ENCODE results near the gene SMARCA2.

Gene SMARCA2

GRCh38 chr9:2213830-2214468, 198.8 kb downstream of the SMARCA2 start:
- no peak for DNase-seq (ENCODE audit: low spot score)

- DNase-seq (ENCODE audit: low spot score): no peak
Measured at GRCh38 chr9:2214707-2215106, 199.6 kb downstream of the SMARCA2 start.

- DNase-seq (ENCODE audit: low spot score): no peak
Measured at GRCh38 chr9:2215921-2216441, 200.8 kb downstream of the SMARCA2 start.

GRCh38 chr9:2216591-2216990, 201.4 kb downstream of the SMARCA2 start:
- DNase-seq (ENCODE audit: low spot score): no peak

DNA sequence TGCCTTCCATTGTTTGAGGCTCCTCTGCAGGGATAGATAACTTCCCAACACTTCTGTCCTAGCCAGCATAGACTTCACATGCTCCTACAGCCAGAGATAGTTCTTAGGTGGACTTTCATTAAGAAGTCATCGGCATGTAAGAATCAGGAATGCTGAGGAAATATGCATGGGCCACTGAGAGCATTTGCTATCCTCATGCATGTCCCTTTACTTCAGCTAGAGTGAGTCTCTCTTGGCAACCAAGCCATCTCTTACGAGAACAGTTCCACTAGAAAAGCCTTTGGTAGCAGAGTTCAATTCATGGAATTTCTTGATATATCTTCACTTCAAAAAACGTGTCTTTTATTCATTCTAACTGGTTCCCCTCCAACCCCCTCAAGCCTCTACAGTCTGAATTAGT, 202.4 kb downstream of the SMARCA2 start:
- DNase-seq (ENCODE audit: low spot score): no peak

- DNase-seq (ENCODE audit: low spot score): no peak
Measured at GRCh38 chr9:2220036-2220435, 204.9 kb downstream of the SMARCA2 start.

GRCh38 chr9:2227144-2227867, 212.2 kb downstream of the SMARCA2 start:
- DNase-seq (ENCODE audit: low spot score): no peak

DNA sequence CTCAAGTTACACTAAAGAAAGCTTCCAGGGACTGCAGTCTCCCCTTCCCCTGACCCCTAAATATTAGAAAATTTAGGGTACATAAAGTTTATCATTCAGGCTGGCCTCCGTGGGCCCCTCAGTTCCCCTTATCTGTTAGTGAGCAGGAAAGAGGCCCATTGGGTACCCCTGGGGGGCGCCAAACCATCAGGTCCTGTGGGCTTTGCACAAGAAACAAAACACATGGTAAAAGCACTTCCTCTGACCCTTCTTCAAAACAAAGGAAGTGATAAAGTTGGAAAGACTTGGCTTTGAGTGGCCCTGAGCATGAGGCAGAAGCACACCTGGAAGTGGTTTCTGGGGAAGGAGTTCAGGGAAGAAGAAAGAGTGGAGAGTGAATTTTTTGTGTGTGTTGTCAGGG, 213.0 kb downstream of the SMARCA2 start:
- DNase-seq (ENCODE audit: low spot score): peak; percentile 25

- no peak for DNase-seq (ENCODE audit: low spot score)
Measured at GRCh38 chr9:2228641-2229040, 213.5 kb downstream of the SMARCA2 start.

DNA sequence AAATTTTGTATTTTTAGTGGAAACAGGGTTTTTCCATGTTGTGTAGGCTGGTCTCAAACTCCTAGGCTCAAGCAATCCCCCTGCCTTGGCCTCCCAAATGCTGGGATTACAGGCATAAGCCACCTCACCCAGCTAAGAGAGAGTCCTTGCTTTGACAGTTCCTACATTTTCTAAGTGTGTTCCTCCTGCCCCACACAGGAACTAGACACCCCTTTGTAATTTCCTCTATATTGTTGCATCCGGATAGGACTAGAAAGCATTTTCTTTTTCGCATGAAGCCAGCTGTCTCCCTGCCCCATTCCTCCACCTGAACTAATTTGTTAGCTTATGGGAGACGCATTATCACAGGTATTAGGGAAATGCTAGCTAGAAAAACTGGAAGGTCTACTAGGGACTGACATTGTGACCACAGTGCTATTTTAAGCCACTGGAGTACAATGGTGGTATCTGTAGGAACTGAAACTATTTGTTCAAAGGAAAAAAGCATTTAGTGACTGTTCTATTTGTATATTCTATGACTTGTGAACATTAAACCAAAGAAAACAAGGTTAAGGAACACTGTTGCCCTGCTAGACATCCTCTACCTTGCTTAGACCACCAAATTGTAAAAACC, 214.1 kb downstream of the SMARCA2 start:
- peak; percentile 21 for DNase-seq (ENCODE audit: low spot score)

- no peak for DNase-seq (ENCODE audit: low spot score)
Measured at GRCh38 chr9:2230362-2230761, 215.2 kb downstream of the SMARCA2 start.

DNA sequence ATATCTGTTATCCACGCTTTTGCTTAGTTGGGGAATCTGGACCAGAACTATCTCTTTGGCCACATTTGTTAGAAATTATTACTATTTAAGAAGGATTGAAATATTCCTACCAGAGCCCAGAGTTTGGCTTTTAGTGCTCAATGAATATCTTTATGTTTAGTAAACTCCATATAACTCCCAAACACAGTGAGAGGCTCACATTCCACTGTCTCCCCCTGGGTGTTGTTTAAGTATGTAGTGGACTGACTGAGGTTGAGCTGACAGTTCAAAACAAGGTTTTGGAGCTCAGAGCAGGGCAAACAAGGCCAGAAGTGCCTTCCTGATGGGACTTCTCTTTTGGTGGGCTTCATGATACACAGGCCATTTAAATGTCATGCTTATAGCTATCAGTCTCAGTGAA, 216.0 kb downstream of the SMARCA2 start:
- no peak for DNase-seq (ENCODE audit: low spot score)

GRCh38 chr9:2231829-2232228, 216.7 kb downstream of the SMARCA2 start:
- no peak for DNase-seq (ENCODE audit: low spot score)

GRCh38 chr9:2233274-2233673, 218.1 kb downstream of the SMARCA2 start:
- no peak for DNase-seq (ENCODE audit: low spot score)

GRCh38 chr9:2234371-2234893, 219.3 kb downstream of the SMARCA2 start:
- no peak for DNase-seq (ENCODE audit: low spot score)

DNA sequence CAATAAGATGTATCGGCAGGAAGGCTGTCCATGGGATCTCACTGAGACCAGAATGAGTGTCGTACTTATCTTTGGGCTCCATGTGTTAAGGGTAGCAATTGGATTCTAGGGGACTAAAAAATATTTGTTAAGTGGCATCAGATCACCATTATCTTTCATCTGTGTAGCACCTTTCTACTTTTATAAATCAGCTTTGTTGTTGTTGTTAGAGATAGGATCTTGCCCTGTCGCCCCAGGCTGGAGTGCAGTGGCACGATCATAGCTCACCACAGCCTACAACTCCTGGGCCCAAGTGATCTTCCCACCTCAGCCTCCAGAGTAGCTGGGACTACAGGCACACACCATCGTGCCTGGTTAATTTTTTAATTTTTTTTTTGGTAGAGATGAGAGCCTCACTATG, 220.5 kb downstream of the SMARCA2 start:
- DNase-seq (ENCODE audit: low spot score): no peak

GRCh38 chr9:2236850-2237249, 221.7 kb downstream of the SMARCA2 start:
- DNase-seq (ENCODE audit: low spot score): no peak

DNA sequence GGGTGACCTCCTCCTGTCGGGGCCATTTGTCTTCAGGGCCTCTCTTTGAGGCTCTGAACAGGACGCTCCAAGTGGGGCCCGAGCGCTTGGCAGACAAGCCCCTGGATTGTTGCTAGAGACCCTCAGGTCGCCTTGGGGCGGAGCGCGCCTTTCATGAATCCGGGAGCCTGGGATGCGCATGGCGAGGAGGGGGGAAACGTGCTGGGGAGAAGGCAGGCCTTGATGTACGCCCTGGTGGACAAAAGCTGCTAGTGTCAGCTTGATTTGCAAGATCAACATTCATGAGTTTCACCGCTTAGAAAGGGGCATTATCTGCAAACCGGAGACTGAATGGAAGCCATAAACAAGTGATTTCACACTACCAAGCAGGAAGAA, 226.3 kb downstream of the SMARCA2 start:
- DNase-seq (ENCODE audit: low spot score): peak; percentile 72

DNA sequence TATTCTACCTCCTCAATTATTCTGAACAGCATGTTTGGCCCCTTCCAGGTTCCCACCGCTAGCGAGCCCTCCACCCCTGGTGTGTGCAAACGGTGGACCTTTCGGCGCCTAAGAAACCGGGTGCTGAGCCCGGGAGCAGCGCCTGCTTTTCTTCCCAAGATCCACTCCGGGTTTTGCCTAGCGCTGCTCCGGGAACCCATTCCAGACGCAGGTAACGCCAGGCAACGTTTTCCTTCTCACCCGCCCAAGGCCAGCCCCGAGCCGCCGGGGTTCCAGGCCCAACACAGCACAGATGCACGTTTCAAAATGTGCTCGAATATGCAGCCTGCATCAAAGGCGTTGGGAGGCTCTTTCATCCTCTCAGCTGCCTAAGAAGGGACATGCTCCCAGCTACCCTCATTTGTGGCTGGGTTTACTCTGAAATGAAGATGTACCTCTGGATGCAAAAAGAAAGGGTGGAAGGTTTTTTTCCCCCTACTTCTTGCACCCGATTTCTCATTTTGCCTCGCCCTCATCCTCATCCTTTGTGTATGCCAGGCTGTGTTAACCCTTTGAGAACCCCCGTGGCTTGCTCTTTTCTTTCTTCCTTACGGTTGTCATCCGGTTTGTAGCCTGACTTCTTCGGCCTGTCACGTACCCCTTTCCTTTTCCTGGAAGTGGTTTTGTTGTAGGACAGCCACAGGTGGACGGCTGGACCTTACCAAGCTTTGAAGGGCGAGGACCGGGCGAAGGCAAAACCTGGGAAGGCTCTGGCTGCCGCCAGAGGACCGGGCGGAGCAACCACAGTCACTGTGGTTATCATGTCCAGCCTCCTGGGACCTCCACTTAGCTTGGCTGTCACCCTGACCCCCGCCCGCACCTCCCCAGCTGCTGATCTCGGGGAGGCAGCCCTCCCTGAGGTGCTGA, 226.9 kb downstream of the SMARCA2 start:
- DNase-seq (ENCODE audit: low spot score): peak; percentile 86

- no peak for DNase-seq (ENCODE audit: low spot score)
Measured at GRCh38 chr9:2242831-2243330, 227.7 kb downstream of the SMARCA2 start.
